ENCODE data around the gene SND1.

The SND1 gene

DNA sequence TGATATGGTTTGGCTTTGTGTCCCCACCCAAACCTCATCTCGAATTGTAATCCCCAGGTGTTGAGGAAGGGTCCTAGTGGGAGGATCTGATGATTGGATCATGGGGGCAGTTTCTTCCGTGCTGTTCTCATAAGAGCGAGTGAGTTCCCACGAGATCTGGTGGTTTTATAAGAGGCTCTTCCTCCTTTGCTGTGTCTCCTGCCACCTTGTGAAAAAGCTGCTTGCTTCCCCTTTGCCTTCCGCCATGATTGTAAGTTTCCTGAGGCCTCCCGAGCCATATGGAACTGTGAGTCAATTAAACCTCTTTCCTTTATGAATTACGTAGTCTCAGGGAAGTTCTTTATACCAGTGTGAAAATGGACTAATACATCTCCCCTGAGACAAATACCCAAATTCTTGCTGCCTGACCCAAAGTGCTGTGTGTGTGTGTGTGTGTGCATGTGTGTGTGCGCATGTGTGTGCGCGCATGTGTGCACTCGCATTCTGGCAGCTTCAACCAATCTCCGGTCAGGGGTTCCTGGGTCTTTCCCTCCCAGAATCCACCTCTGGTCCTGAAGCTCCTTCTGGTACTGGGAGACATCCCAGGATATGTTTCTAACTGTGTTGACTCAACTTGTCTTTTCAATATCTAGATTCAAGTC is 477.4 kb downstream of the SND1 start:
- TF ChIP-seq, protein P1, sequence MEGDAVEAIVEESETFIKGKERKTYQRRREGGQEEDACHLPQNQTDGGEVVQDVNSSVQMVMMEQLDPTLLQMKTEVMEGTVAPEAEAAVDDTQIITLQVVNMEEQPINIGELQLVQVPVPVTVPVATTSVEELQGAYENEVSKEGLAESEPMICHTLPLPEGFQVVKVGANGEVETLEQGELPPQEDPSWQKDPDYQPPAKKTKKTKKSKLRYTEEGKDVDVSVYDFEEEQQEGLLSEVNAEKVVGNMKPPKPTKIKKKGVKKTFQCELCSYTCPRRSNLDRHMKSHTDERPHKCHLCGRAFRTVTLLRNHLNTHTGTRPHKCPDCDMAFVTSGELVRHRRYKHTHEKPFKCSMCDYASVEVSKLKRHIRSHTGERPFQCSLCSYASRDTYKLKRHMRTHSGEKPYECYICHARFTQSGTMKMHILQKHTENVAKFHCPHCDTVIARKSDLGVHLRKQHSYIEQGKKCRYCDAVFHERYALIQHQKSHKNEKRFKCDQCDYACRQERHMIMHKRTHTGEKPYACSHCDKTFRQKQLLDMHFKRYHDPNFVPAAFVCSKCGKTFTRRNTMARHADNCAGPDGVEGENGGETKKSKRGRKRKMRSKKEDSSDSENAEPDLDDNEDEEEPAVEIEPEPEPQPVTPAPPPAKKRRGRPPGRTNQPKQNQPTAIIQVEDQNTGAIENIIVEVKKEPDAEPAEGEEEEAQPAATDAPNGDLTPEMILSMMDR (IDR thresholded peaks at IDR 0.05; ENCODE audit: poor library complexity, severe bottlenecking): no peak
- H3K4me3 ChIP-seq (ENCODE audit: severe bottlenecking): no peak overlapping the region
- H3K36me3 ChIP-seq (ENCODE audit: low read depth): no peaks in the 10 kb centered on the region
- no peaks in the 10 kb centered on the region for H3K4me1 ChIP-seq (ENCODE audit: insufficient read depth, poor library complexity, severe bottlenecking)
- DNase-seq (ENCODE audit: low spot score) (no peak), ATAC-seq (ENCODE audit: low read depth) (no peak)
- peaks cover 8% of the 10 kb centered on the region for H3K27me3 ChIP-seq (ENCODE audit: insufficient read depth, poor library complexity, severe bottlenecking)
- no peak overlapping the region for H3K27ac ChIP-seq (ENCODE audit: poor library complexity, severe bottlenecking)
- no peaks in the 10 kb centered on the region for H3K9me3 ChIP-seq (ENCODE audit: severe bottlenecking)

DNA sequence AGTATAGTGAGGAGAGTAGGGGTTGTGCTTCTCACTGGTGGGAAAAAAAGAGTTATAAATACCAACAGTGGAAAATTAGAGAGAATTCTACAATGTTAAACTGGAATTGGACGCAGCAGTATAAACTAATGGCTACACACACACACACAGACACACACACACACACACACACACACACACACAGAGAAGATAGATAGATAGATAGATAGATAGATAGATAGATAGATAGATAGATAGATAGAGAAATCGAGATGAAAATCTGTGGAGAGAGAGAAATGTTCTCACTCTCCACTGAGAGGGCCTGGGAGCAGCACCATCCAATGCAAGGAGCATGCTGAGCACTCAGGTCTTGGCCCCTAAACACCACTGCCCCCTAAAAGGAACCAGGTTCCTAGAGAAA is 479.1 kb downstream of the SND1 start:
- H3K27me3 ChIP-seq (ENCODE audit: insufficient read depth, poor library complexity, severe bottlenecking): peaks cover 20% of the 10 kb centered on the region
- H3K4me1 ChIP-seq (ENCODE audit: insufficient read depth, poor library complexity, severe bottlenecking): no peaks in the 10 kb centered on the region
- no peak overlapping the region for H3K27ac ChIP-seq (ENCODE audit: poor library complexity, severe bottlenecking)
- TF ChIP-seq, protein P1 (IDR thresholded peaks at IDR 0.05; ENCODE audit: poor library complexity, severe bottlenecking): no peak
- no peak for ATAC-seq (ENCODE audit: low read depth)
- no peak for DNase-seq (ENCODE audit: low spot score)
- H3K36me3 ChIP-seq (ENCODE audit: low read depth): no peaks in the 10 kb centered on the region
- H3K9me3 ChIP-seq (ENCODE audit: severe bottlenecking): no peaks in the 10 kb centered on the region
- no peak overlapping the region for H3K4me3 ChIP-seq (ENCODE audit: severe bottlenecking)

DNA sequence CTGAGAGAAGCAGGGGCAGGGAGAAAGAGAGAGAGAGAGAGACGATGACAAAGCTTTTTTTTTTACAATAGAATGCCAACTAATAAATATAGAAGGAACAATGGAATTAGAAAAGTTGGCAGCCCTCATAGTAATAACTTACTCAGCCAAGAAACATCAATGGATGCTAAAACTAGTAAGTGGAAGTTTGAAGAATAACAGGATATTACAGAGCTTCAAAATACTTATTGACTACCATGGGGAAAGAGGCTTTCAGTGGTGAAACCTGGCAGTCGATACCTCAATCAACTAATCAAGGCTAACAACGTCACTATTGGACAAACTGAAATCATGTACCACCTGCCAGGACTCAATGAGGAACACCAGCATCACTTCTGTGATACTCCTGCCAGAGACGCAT is 479.7 kb downstream of the SND1 start:
- DNase-seq (ENCODE audit: low spot score) (no peak), ATAC-seq (ENCODE audit: low read depth) (no peak)
- Histone ChIP-seq H3K4me1 (ENCODE audit: insufficient read depth, poor library complexity, severe bottlenecking) (no peaks in the 10 kb centered on the region), H3K27me3 (ENCODE audit: insufficient read depth, poor library complexity, severe bottlenecking) (peaks cover 20% of the 10 kb centered on the region), H3K27ac (ENCODE audit: poor library complexity, severe bottlenecking) (no peak overlapping the region), H3K4me3 (ENCODE audit: severe bottlenecking) (no peak overlapping the region), H3K36me3 (ENCODE audit: low read depth) (no peaks in the 10 kb centered on the region), H3K9me3 (ENCODE audit: severe bottlenecking) (no peaks in the 10 kb centered on the region)
- TF ChIP-seq, protein P1 (IDR thresholded peaks at IDR 0.05; ENCODE audit: poor library complexity, severe bottlenecking): no peak

DNA sequence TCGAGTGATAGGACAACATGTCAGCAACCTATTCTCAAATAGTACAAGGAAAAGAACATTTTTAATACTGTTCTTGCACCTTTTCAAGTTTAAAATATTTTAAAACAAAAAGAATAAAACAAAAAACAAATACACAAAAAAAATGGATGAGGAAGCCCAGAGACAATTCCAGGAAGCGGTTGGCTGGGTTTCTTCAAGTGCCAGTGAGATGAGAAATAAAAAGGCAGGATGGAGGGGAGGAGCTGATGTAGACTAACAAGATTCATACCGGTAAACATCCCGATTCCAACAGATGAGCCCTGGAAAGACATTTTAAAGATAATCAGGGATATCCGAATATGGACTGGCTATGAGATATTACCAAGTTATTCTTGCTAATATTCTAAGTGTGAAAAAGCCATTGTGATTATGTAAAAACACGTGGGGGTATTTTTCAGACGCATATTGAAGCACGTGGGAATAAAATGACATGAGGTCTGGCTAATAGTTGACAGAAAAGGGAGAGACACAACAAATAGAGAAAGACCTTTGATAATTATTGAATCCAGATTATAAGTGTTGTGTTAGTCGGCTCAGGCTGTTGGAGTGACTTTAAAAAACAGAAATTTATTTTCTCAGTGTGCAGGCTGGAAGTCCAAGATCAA is 480.6 kb downstream of the SND1 start:
- TF ChIP-seq, protein P1 (IDR thresholded peaks at IDR 0.05; ENCODE audit: poor library complexity, severe bottlenecking): no peak
- ATAC-seq (ENCODE audit: low read depth) (no peak), DNase-seq (ENCODE audit: low spot score) (no peak)
- Histone ChIP-seq H3K36me3 (ENCODE audit: low read depth) (no peaks in the 10 kb centered on the region), H3K27me3 (ENCODE audit: insufficient read depth, poor library complexity, severe bottlenecking) (peaks cover 21% of the 10 kb centered on the region), H3K9me3 (ENCODE audit: severe bottlenecking) (no peaks in the 10 kb centered on the region), H3K4me1 (ENCODE audit: insufficient read depth, poor library complexity, severe bottlenecking) (no peaks in the 10 kb centered on the region), H3K27ac (ENCODE audit: poor library complexity, severe bottlenecking) (no peak overlapping the region), H3K4me3 (ENCODE audit: severe bottlenecking) (no peak overlapping the region)

DNA sequence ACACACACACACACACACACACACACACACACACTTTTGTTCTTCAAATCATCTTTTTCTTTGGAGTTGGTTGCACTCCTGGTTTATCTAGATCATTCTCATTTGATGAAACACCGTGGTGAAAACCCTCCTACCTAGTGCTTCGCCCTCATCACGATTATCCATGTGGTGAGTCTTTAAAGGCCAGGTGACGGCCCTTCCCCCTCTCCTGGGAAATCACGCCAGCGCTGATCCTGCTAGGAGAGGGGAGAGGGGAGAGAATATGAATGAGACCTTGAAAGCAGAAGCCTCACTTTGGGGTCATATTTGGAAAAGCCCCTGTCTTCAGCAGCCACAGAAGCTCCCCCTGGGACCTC is 483.1 kb downstream of the SND1 start:
- TF ChIP-seq, protein P1 (IDR thresholded peaks at IDR 0.05; ENCODE audit: poor library complexity, severe bottlenecking): no peak
- Histone ChIP-seq H3K9me3 (ENCODE audit: severe bottlenecking) (no peaks in the 10 kb centered on the region), H3K27ac (ENCODE audit: poor library complexity, severe bottlenecking) (no peak overlapping the region), H3K27me3 (ENCODE audit: insufficient read depth, poor library complexity, severe bottlenecking) (peaks cover 22% of the 10 kb centered on the region), H3K4me3 (ENCODE audit: severe bottlenecking) (no peak overlapping the region), H3K4me1 (ENCODE audit: insufficient read depth, poor library complexity, severe bottlenecking) (no peaks in the 10 kb centered on the region), H3K36me3 (ENCODE audit: low read depth) (no peaks in the 10 kb centered on the region)
- no peak for ATAC-seq (ENCODE audit: low read depth)
- DNase-seq (ENCODE audit: low spot score): no peak
